HG02571 (cell line): Measurements from ENCODE around the gene BAX.
A peak's percentile ranks its signal among the peaks of the same experiment; 100 is the strongest.

Source experiments
- ATAC-seq: cut with Tn5 transposase; IDR thresholded peaks from one replicate; pipeline ENCODE4 v1.9.1; 2021; ENCODE audit warnings: mild to moderate bottlenecking, moderate library complexity; ENCODE audit not compliant: unreplicated experiment

BAX gene

GRCh38 chr19:48928164-48929025, 26.3 kb upstream of the BAX start:
- ATAC-seq: no peak

- no peak for ATAC-seq
Observed at GRCh38 chr19:48933382-48933932, 21.2 kb upstream of the BAX start, which contains the start of gene DHDH. TSS of gene DHDH (plus strand) at chr19:48933699. CDS start at chr19:48933722, 23 bp downstream.

- ATAC-seq: no peak
Observed at GRCh38 chr19:48934837-48935236, 19.8 kb upstream of the BAX start.

GRCh38 chr19:48935864-48936263, 18.8 kb upstream of the BAX start:
- ATAC-seq: no peak

- no peak for ATAC-seq
Observed at GRCh38 chr19:48938256-48938655, 16.4 kb upstream of the BAX start.

- ATAC-seq: no peak
Observed at GRCh38 chr19:48940902-48941301, 13.8 kb upstream of the BAX start.

GRCh38 chr19:48943081-48943480, 11.6 kb upstream of the BAX start:
- no peak for ATAC-seq

GRCh38 chr19:48945415-48945814, 9.3 kb upstream of the BAX start:
- no peak for ATAC-seq

- ATAC-seq: no peak
Observed at GRCh38 chr19:48945817-48946216, 8.9 kb upstream of the BAX start.

- no peak for ATAC-seq
Observed at GRCh38 chr19:48946463-48947257, 8.0 kb upstream of the BAX start.

GRCh38 chr19:48947258-48947542, 7.5 kb upstream of the BAX start:
- ATAC-seq: no peak

GRCh38 chr19:48950159-48950558, 4.5 kb upstream of the BAX start:
- no peak for ATAC-seq

- ATAC-seq: no peak
Observed at GRCh38 chr19:48950830-48951519, 3.7 kb upstream of the BAX start.

- no peak for ATAC-seq
Observed at GRCh38 chr19:48953141-48953540, 1.5 kb upstream of the BAX start.

GRCh38 chr19:48953990-48954594, 583 bp upstream of the BAX start:
- peak; percentile 7 for ATAC-seq

GRCh38 chr19:48955308-48955958, 758 bp downstream of the BAX start:
- no peak for ATAC-seq

- ATAC-seq: no peak
Observed at GRCh38 chr19:48958006-48958405, 3.3 kb downstream of the BAX start.

- no peak for ATAC-seq
Observed at GRCh38 chr19:48959341-48960239, 4.9 kb downstream of the BAX start.

GRCh38 chr19:48961051-48961649, 6.5 kb downstream of the BAX start:
- no peak for ATAC-seq
